Caco-2 (cell line): ENCODE measurements around the gene RORC. TPM values are rescaled to one million over a fixed set of nuclear protein-coding genes. Genes with fewer than 3 reads are reported as not detected.
"Not testable (repeated sequence)": the region's sequence is repeated elsewhere in the genome, so short reads cannot be mapped to it uniquely, and the experiment has no call there.

Experiments used
- BruUV-seq: library from RNA; stranded (reverse); fragments of 400-500 nt; replicated peaks from 2 replicates; lab custom pipeline; 2021; lab: Mats Ljungman, UMichigan
- CTCF ChIA-PET: fragments of 300-600 bp; sonication (Branson Sonifier 250); formaldehyde crosslinking; loops from one replicate; lab custom pipeline; 2022; ENCODE audit warnings: antibody characterized with exemption; lab: Charles Lee
- POLR2A ChIA-PET: fragments of 300-600 bp; sonication (Branson Sonifier 250); formaldehyde crosslinking; loops from one replicate; lab custom pipeline; 2022; ENCODE audit warnings: antibody characterized with exemption; lab: Charles Lee
- DNase-seq, 2 experiments: peaks; one replicate each; pipeline versions ENCODE4 v3.0.0 to v3.0.0-alpha.2; 2020 to 2022
- H3K27me3 ChIP-seq: replicated peaks from 2 replicates; pipeline ENCODE4 v1.6.0; 2011; ENCODE audit warnings: low read length; ENCODE audit not compliant: control insufficient read depth, insufficient read depth
- H3K36me3 ChIP-seq: 2 replicates; pipeline ENCODE4 v1.5.1; 2011; ENCODE audit warnings: low read length; ENCODE audit not compliant: control insufficient read depth, insufficient read depth
- H3K4me1 ChIP-seq: fragments of 250-450 bp; sonication (Bioruptor Pico); 2 replicates; pipeline ENCODE4 v1.5.1; 2020; ENCODE audit warnings: mild to moderate bottlenecking
- H3K4me3 ChIP-seq: 2 replicates; pipeline ENCODE4 v1.5.1; 2011; ENCODE audit warnings: low read depth, mild to moderate bottlenecking, control low read depth, low read length
- H3K9me3 ChIP-seq: fragments of 250-450 bp; sonication (Bioruptor Pico); 2 replicates; pipeline ENCODE4 v1.5.1; 2020; ENCODE audit warnings: mild to moderate bottlenecking, moderate library complexity
- H3K27ac Mint-ChIP-seq: one replicate; pipeline ENCODE4 v1.8.0; 2022; ENCODE audit warnings: mixed read lengths; ENCODE audit not compliant: unreplicated experiment
- H3K27me3 Mint-ChIP-seq: one replicate; pipeline ENCODE4 v1.8.0; 2022; ENCODE audit warnings: mixed read lengths; ENCODE audit not compliant: insufficient read depth, unreplicated experiment
- H3K36me3 Mint-ChIP-seq: one replicate; pipeline ENCODE4 v1.8.0; 2022; ENCODE audit warnings: mild to moderate bottlenecking, mixed read lengths; ENCODE audit not compliant: insufficient read depth, unreplicated experiment
- H3K4me1 Mint-ChIP-seq: one replicate; pipeline ENCODE4 v1.8.0; 2022; ENCODE audit warnings: low read depth, mixed read lengths; ENCODE audit not compliant: unreplicated experiment
- H3K4me3 Mint-ChIP-seq: one replicate; pipeline ENCODE4 v1.8.0; 2022; ENCODE audit warnings: mild to moderate bottlenecking, moderate library complexity, mixed read lengths; ENCODE audit not compliant: unreplicated experiment
- H3K9me3 Mint-ChIP-seq: one replicate; pipeline ENCODE4 v1.8.0; 2022; ENCODE audit warnings: mixed read lengths; ENCODE audit not compliant: unreplicated experiment
- intact Hi-C: fragments of 100-400 bp; cut with micrococcal nuclease; formaldehyde crosslinking; loops from one replicate; pipeline ENCODE4 v1.10.0; 2022; ENCODE audit not compliant: unreplicated experiment
- total RNA-seq: library from RNA; stranded (reverse); gene quantifications from 2 replicates; pipeline ENCODE4 v1.2.3, GENCODE V29; 2022
- TF ChIP-seq, protein P1 (sequence below), 2 experiments: fragments of 200-600 bp in 1 of 2; IDR thresholded peaks; 1 replicate in 1 of 2; 2 replicates in 1 of 2; pipeline versions ENCODE4 v1.5.1 to v1.8.0; 2011 to 2022; ENCODE audit warnings: antibody characterized with exemption in 1 of 2, control low read depth in 1 of 2, inconsistent platforms in 1 of 2, low read depth in 1 of 2, low read length in 1 of 2, mild to moderate bottlenecking in 1 of 2, moderate library complexity in 1 of 2; ENCODE audit not compliant: insufficient read depth in 1 of 2, severe bottlenecking in 1 of 2, unreplicated experiment in 1 of 2

The RORC gene
- total RNA-seq, 1 experiment from 2014 or later, result not detected

DNA sequence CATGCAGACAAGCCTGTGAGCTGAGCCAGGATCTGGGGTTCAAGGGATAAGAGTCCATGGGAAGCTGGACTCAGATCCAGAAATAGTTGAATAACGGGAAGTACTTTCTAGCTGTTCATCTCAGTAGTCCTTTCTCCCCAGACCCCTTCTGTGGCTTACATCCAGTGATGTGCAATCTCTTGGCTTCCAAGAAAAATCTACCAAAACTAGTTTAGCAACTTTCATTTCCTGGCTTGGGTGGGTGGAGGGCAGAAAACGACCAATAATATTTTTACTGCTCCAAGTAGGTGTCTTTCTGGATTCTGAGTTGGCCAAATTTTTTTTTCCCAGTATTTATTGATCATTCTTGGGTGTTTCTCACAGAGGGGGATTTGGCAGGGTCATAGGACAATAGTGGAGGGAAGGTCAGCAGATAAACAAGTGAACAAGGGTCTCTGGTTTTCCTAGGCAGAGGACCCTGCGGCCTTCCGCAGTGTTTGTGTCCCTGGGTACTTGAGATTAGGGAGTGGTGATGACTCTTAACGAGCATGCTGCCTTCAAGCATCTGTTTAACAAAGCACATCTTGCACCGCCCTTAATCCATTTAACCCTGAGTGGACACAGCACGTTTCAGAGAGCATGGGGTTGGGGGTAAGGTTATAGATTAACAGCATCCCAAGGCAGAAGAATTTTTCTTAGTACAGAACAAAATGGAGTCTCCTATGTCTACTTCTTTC is 63.1 kb downstream of the RORC start:
- H3K4me3 Mint-ChIP-seq, result peak overlapping the region; percentile 36
- H3K36me3 ChIP-seq, H3K36me3 Mint-ChIP-seq, H3K9me3 ChIP-seq, H3K4me3 ChIP-seq, BruUV-seq, H3K27me3 Mint-ChIP-seq, H3K27me3 ChIP-seq, intact Hi-C loops, CTCF ChIA-PET, H3K9me3 Mint-ChIP-seq, POLR2A ChIA-PET: not testable (repeated sequence)
- H3K27ac Mint-ChIP-seq, result peak overlapping the region; percentile 83
- H3K4me1 ChIP-seq, result peaks cover 17% of the 10 kb centered on the region
- H3K4me1 Mint-ChIP-seq, result peaks cover 25% of the 10 kb centered on the region
- peak in 1 of 2 experiments; percentile 56 for DNase-seq

- DNase-seq, result no peak
- POLR2A ChIA-PET, result no interaction called here
- peaks cover 25% of the 10 kb centered on the region for H3K4me1 Mint-ChIP-seq
- TF ChIP-seq, protein P1, sequence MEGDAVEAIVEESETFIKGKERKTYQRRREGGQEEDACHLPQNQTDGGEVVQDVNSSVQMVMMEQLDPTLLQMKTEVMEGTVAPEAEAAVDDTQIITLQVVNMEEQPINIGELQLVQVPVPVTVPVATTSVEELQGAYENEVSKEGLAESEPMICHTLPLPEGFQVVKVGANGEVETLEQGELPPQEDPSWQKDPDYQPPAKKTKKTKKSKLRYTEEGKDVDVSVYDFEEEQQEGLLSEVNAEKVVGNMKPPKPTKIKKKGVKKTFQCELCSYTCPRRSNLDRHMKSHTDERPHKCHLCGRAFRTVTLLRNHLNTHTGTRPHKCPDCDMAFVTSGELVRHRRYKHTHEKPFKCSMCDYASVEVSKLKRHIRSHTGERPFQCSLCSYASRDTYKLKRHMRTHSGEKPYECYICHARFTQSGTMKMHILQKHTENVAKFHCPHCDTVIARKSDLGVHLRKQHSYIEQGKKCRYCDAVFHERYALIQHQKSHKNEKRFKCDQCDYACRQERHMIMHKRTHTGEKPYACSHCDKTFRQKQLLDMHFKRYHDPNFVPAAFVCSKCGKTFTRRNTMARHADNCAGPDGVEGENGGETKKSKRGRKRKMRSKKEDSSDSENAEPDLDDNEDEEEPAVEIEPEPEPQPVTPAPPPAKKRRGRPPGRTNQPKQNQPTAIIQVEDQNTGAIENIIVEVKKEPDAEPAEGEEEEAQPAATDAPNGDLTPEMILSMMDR (IDR thresholded peaks at IDR 0.05; ENCODE audit: insufficient read depth in 1 of 2, low read depth in 1 of 2, low read length in 1 of 2, severe bottlenecking in 1 of 2, unreplicated experiment in 1 of 2), result no peak
- CTCF ChIA-PET, result no interaction called here
- BruUV-seq, result no TSS peak
- no peaks in the 10 kb centered on the region for H3K9me3 Mint-ChIP-seq
- H3K4me3 Mint-ChIP-seq, result peak overlapping the region; percentile 91
- peaks cover 17% of the 10 kb centered on the region for H3K4me1 ChIP-seq
- intact Hi-C loops, result no loop called here
- peaks cover 30% of the 10 kb centered on the region for H3K36me3 Mint-ChIP-seq
- H3K27me3 Mint-ChIP-seq, result no peaks in the 10 kb centered on the region
- H3K36me3 ChIP-seq, result peaks cover 2% of the 10 kb centered on the region; the same call in 1 of the 2 replicates
- no peaks in the 10 kb centered on the region for H3K27me3 ChIP-seq
- no peaks in the 10 kb centered on the region for H3K9me3 ChIP-seq
- peak overlapping the region; percentile 76 for H3K27ac Mint-ChIP-seq
- peak overlapping the region; percentile 56 for H3K4me3 ChIP-seq
Observed at GRCh38 chr1:151763990-151764389, 67.6 kb downstream of the RORC start.

GRCh38 chr1:151762941-151763921 is 68.4 kb downstream of the RORC start, which contains the start of gene MRPL9:
Gene MRPL9 (minus strand): TSS chr1:151763496. CDS start chr1:151763479, 17 bp downstream.
- no peaks in the 10 kb centered on the region for H3K9me3 Mint-ChIP-seq
- Histone ChIP-seq H3K27me3 (no peaks in the 10 kb centered on the region), H3K4me3 (peak within 1 kb of the TSS; percentile 56), H3K9me3 (no peaks in the 10 kb centered on the region), H3K4me1 (peaks cover 12% of the 10 kb centered on the region), H3K36me3 (peaks cover 2% of the 10 kb centered on the region; the same call in 1 of the 2 replicates)
- TF ChIP-seq, protein P1 (IDR thresholded peaks at IDR 0.05; ENCODE audit: insufficient read depth in 1 of 2, low read depth in 1 of 2, low read length in 1 of 2, severe bottlenecking in 1 of 2, unreplicated experiment in 1 of 2), result no peak
- H3K27me3 Mint-ChIP-seq, result no peaks in the 10 kb centered on the region
- H3K4me1 Mint-ChIP-seq, result peaks cover 22% of the 10 kb centered on the region
- ChIA-PET CTCF (interaction anchor here (1.0 to 1.4 kb wide), 2 partner anchors 73 to 76 kb away, joined by 5 read pairs; partner anchors contain the start of gene C2CD4D), POLR2A (interaction anchor here (0.6 to 1.3 kb wide), 7 partner anchors 12 to 559 kb away, joined by 3 to 6 read pairs (median 4); partner anchors contain the start of gene C2CD4D)
- peak within 1 kb of the TSS; percentile 76 for H3K27ac Mint-ChIP-seq
- BruUV-seq, result TSS peak; percentile 90
- H3K4me3 Mint-ChIP-seq, result peak within 1 kb of the TSS; percentile 91
- intact Hi-C loops, result no loop called here
- peaks cover 33% of the 10 kb centered on the region for H3K36me3 Mint-ChIP-seq
- DNase-seq, result peak; percentile 85 to 91
